ENCODE results near the gene PHEX.
"Not testable (repeated sequence)": the region's sequence is repeated elsewhere in the genome, so short reads cannot be mapped to it uniquely, and the experiment has no call there.

PHEX gene

DNA sequence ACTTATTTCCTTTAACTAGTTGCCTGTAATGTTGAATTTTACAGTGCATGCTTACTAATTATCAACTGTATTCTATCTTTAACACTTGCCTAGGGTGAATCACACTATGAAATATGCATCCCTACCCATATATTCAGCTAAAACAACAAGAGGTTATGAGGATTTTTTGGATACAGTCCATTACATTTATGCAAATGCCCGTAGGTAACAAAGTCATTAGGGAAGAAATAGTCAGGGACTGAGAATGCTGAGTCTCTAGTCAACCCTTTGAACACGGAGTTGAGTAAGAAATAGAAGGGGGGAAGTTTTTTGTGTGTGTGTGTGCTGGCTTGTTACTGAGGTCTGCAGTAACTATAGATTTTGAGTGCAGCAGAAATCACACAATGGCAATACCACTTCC is 214.5 kb downstream of the PHEX start:
- no peak for DNase-seq (ENCODE audit: low read depth, low spot score)

GRCh38 chrX:22247169-22247568 is 215.0 kb downstream of the PHEX start:
- DNase-seq (ENCODE audit: low read depth, low spot score) = no peak

GRCh38 chrX:22248401-22248800 is 216.3 kb downstream of the PHEX start:
- DNase-seq (ENCODE audit: low read depth, low spot score) = no peak

DNA sequence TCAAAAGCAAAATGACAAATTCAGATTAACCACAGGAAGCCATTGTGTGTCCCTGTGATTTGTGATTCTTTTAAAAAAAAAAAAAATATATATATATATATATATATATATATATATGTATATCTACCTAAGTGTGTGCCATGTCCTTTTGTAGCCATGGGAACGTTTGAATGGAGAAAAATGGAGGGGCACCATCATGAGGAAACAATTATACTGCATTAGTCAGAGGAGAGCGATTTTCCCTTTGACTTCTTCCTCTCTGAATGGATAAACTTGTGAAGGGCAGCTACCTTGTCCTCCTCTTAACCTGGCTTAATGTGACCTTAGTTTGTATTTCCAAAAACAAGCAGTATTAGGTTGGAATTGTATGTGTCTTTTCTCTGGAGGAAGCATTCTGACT is 217.2 kb downstream of the PHEX start:
- no peak for DNase-seq (ENCODE audit: low read depth, low spot score)

- DNase-seq (ENCODE audit: low read depth, low spot score) = no peak
Measured at GRCh38 chrX:22268706-22269105, 236.6 kb downstream of the PHEX start.

DNA sequence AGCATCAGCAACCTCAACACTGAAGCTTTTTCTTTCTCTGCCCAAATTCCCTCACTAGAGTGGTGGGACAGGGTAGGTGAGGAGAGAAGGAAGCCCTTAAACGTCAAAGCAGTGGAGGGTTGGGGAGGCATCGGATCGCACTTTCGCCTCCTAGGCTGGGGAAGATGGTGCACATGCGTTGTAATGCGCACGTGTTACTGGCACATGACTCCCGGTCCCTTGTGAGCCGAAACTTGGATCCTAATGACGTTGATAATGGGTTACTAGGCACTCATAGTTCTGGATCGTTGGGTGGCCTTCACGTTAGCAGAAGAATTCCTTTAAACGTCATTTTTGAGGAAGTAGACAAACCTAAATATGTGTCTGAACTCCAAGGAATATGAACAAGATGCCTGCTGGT is 240.5 kb downstream of the PHEX start, which contains the start of gene CBLL2:
CBLL2 (plus strand) TSS at position 301 of the 400 bp plus-strand sequence; CDS start at position 380, 79 bp downstream.
- no peak for DNase-seq (ENCODE audit: low read depth, low spot score)

- no peak for DNase-seq (ENCODE audit: low read depth, low spot score)
Measured at GRCh38 chrX:22273714-22274317, 241.7 kb downstream of the PHEX start.

GRCh38 chrX:22276781-22277180 is 244.7 kb downstream of the PHEX start:
- no peak for DNase-seq (ENCODE audit: low read depth, low spot score)

GRCh38 chrX:22278375-22278774 is 246.2 kb downstream of the PHEX start:
- no peak for DNase-seq (ENCODE audit: low read depth, low spot score)

- not testable (repeated sequence) for DNase-seq (ENCODE audit: low read depth, low spot score)
Measured at GRCh38 chrX:22289209-22289608, 257.1 kb downstream of the PHEX start.

DNA sequence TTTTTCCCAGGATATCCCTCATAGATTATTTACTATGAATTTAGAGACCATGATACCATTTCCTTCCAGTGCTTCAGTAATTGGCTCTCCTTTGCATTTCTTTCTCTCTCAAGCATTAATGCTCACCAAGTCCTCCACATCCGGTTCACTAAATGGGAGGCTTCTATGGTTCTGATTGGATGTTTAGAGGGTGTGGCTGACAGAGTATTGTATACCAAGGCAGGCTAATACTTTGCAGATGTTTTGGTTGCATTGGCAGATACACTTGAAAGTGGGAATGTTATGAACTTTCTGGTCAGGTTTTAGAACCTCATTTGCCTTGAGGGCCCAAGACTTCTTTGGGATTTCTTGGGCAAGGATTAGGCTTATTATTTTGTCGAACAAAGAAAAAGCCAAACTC is 264.7 kb downstream of the PHEX start:
- no peak for DNase-seq (ENCODE audit: low read depth, low spot score)

DNA sequence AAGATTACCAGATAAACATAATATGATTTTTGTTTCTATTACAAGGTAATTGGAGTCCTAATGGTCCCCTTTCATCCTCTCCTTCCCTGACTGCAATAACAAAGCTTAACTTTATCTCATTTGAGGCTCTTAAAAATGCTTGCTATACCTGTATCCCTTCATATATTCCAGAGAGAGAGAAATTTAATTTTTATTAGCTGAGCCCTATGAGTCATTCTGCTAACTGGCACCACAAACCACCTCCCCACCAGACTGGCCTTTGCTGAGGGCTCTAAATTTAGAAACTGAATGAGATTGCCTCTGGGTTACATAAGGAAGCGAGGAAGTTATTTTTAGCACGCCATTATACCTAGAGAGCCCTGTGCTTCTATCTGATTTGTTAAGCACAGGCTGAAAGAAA is 268.0 kb downstream of the PHEX start:
- DNase-seq (ENCODE audit: low read depth, low spot score) = no peak
